Cardiac ventricle fibroblast (primary cell): ENCODE data around the gene TLR4. TPM values are rescaled to one million over a fixed set of nuclear protein-coding genes. Genes with fewer than 3 reads are reported as not detected.

Experiments used
- total RNA-seq: library from RNA; depleted of rRNA; stranded (reverse); fragments of >200 nt; gene quantifications from 2 replicates; pipeline ENCODE4 v1.2.3, GENCODE V29; 2015

The TLR4 gene
- 21.0 and 23.4 TPM in 2 replicates for total RNA-seq

DNA sequence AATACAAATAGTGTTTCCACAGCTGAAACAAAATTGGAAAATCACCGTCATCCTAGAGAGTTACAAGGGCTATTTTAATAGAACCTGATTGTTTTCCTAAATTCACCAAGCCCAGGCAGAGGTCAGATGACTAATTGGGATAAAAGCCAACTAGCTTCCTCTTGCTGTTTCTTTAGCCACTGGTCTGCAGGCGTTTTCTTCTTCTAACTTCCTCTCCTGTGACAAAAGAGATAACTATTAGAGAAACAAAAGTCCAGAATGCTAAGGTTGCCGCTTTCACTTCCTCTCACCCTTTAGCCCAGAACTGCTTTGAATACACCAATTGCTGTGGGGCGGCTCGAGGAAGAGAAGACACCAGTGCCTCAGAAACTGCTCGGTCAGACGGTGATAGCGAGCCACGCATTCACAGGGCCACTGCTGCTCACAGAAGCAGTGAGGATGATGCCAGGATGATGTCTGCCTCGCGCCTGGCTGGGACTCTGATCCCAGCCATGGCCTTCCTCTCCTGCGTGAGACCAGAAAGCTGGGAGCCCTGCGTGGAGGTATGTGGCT lies at the start of gene TLR4:
TLR4 (plus strand) TSS at position 380 of the 552 bp plus-strand sequence; CDS start at position 450, 70 bp downstream.

